GM21737 (cell line): Measurements from ENCODE around the gene BAHCC1.

Experiments used
- ATAC-seq: cut with Tn5 transposase; IDR thresholded peaks from one replicate; pipeline ENCODE4 v1.9.1; 2021; ENCODE audit warnings: mild to moderate bottlenecking, moderate library complexity; ENCODE audit not compliant: unreplicated experiment

BAHCC1 gene

GRCh38 chr17:81440051-81440471 is 44.8 kb downstream of the BAHCC1 start:
- ATAC-seq: no peak

DNA sequence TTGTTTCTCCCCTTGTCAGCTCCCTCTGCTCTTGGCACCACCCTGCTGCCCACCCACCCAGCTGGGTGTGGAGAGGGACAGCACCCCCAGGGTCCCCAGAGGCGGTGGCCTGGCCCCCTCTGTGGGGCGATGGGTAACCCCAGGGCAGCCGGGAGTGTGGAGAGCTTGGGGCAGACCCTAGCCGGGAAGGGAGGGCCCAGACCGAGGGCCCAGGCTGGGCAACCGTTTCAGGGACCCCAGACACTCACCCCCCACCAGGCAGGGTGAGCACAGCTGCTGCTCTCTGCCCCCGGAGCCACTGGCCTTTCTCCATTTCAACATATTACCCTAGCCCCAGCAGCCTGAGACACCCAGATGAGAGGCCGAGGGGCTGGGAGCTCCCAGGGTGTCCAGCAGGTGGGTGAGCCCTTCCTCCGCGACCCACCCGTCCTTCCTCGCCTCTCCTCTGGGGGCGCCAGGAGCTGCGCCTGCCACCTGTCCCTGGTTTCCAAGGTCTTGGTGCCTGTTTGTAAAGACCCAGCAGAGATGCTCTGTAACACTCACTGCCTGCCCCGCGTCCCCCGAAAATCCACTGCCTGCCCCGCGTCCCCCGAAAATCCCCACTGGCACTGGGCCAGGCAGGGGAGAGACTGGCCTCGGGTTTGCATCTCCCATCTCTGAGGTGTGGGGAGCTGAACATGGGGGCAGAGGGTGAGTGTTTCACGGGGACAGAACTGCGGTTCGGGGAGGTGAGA is 45.4 kb downstream of the BAHCC1 start:
- ATAC-seq: no peak

GRCh38 chr17:81442791-81443190 is 47.5 kb downstream of the BAHCC1 start:
- no peak for ATAC-seq

- no peak for ATAC-seq
Observed at GRCh38 chr17:81443269-81443668, 48.0 kb downstream of the BAHCC1 start.

DNA sequence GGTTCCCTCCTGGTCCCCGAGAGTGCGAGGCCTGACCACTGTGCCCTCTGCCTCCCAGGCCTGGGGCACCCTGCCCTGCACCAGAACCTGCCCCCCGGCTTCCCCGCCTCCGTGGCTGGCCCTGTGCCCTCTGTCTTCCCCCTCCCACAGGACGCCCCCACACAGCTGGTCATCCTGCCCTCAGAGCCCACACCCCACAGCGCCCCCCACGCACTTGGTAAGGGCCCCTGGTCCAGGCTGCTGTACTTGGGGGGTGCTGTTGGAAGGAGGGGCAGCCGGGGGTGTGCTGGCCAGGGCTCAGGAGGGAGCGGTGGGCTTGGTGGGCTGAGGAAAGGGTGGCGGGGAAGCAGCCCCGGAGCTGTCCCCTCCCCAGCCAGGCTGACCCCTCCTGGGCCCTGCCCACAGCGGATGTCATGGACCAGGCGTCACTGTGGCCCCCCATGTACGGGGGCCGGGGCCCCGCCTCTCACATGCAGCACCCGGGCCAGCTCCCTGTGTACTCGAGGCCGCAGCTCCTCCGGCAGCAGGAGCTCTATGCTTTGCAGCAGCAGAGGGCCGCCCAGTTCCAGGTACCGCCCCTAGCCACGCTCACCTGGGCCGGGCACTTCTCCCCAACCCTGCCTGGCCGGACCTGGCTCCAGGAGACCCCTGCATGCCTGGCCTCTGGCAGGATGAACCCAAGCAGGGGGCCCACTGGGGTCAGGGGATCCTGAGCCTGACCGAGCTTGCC is 49.5 kb downstream of the BAHCC1 start:
- ATAC-seq: no peak

DNA sequence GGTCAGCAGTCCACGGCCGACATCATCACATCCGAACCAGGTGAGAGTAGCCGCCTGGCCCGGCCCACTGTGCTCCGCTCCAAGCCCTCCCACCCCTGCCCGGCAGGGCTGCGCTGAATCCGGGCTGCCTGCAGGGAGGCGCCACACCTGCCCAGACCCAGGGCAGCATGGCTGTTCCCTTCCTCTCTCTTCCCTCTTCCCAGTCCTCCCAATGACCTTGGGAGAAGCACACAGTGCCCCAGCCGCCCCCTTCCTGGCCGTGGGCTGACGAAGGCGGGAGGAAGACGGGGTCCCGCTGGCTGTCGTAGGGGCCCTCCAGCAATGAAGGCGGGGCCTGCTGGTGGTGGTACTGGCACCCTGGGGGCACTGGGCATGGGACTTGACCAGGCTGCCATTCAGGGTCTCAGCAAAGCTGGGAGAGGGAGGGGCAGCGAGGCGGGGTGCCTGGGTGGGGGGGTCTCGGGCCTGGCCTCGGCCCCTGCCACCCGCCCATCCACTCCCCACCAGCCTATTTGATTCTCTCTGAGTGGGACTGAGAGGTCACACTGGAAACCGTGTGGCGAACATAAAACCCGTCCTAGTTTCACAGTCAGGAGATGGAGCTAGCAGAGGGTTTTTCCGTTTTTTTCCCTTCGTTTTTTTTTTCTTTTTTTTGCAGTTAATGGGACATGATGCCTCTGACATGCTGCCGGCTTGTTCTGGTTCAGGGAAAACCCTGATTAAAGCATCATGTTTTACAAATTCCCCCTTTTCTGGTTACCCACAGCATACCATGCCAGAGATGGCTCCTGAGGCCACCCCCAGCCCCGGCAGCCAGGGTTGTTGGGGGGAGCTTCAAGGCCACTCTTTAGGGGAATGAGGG is 50.6 kb downstream of the BAHCC1 start:
- no peak for ATAC-seq

DNA sequence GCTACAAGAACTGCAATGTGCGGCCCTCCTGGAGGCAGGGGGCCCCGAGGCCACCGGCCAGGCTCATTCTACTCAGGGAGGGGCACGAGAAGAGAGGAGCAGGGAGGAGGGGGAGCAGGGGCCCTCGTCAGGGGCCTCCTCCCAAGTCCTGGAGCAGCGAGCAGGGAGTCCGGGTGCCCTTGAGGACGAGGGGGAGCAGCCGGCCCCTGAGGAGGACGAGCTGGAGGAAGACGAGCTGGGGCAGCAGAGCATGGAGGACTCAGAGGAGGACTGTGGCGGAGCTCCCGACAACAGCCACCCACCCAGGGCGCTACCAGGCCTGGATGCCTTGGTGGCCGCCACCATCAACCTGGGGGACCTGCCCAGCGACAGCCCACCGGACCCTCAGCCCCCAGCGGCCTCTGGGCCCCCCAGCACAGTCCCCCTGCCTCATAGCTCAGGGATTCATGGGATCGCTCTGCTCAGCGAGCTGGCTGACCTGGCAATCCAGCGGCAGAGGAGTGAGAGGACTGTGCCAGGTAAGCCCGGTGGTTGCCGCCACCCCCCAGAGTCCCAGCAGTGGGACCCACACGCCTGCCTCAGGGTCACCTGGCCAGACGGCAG is 52.2 kb downstream of the BAHCC1 start:
- ATAC-seq: no peak

GRCh38 chr17:81448442-81448841 is 53.2 kb downstream of the BAHCC1 start:
- ATAC-seq: no peak

DNA sequence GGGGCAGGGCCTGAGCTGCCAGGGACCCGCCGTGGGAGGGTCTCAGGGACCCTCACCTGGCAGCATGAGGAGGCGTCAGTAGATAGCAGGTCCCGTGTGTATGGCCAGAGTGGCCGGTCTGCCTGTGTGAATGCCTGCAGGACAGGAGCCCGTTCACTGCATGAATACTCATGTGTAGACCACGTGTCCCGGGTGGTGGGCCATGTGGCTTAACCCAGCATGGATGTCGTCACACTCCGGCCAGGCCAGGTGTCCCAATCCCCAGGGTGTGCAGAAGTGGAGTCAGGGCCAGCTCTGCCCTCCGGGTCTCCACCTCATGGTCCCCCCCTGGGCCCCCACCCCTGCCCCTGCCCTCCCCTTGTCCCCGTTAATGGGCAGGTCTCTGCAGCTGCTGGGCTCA is 53.7 kb downstream of the BAHCC1 start:
- ATAC-seq: no peak

GRCh38 chr17:81449351-81449750 is 54.1 kb downstream of the BAHCC1 start:
- ATAC-seq: no peak

DNA sequence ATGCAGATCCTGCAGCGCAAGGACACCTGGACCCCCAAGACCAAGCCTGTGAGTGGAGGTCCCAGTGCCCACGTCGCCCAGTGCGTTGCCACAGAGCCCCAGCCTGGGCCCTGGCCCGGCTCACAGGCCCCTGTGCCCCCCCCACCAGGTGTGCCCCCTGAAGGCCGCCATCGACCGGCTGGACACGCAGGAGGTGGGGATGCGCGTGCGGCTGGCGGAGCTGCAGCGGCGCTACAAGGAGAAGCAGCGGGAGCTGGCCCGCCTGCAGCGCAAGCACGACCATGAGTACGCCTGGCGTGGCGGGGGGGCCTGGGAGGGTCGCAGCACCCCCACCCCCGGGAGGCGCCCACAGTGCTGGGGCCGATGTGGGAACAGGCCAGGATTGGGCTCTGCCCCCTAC is 56.6 kb downstream of the BAHCC1 start:
- no peak for ATAC-seq

DNA sequence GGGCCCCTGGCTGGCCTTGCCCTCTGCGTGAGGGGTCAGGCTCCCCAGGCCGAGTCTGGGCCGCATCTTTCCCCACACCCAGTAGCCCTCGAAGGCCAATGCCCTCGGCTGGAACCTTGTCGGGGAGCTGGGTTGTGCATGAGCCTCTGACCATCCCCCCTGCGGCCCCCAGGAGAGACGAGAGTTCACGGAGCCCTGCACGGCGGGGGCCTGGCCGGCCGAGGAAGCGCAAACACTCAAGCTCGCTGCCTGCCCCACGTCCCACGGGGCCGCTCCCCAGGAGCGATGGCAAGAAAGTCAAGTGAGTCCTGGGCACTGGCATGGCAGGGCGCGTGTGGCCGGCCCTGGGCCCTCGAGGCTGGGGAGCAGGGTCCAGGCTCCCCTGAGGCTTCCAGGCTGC is 57.3 kb downstream of the BAHCC1 start:
- no peak for ATAC-seq

GRCh38 chr17:81453076-81453475 is 57.8 kb downstream of the BAHCC1 start:
- ATAC-seq: no peak

GRCh38 chr17:81453712-81454111 is 58.5 kb downstream of the BAHCC1 start:
- no peak for ATAC-seq

GRCh38 chr17:81454473-81454872 is 59.2 kb downstream of the BAHCC1 start:
- ATAC-seq: no peak

DNA sequence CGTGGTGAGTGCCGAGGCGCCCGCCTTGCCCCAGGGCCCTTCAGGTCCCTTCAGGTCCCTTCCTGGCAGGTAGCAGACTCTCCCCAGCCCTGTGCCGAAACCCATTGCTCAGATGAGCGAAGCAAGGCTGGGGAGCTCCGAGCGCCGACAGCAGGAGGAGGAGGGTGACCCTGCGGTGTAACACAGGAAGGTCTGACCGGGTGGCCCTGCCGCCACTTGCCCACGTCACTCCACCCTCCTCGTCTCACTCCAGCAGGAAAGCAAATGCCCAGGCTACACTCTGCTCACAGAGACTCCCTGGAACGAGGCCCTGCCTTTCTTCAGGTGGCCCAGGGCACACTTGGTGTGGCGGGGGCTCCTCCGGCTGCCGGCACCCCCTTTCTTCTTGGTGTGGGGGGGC is 60.1 kb downstream of the BAHCC1 start:
- no peak for ATAC-seq

DNA sequence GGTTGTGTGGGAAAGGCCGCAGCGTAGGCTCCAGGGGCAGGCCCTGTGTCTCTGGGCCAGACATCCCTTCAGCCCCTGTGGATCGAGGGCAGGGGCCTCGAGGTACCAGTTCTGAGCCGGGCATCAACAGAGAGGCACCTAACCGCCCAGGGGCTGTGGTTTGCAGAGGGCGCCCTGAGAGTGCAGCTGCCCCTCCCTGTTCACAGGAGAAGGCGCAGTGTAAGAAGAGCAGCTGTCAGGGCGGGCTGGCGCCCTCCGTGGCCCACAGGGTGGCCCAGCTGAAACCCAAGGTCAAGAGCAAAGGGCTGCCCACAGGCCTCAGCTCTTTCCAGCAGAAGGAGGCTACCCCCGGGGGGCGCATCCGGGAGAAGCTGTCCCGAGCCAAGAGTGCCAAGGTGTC is 60.8 kb downstream of the BAHCC1 start:
- no peak for ATAC-seq

- no peak for ATAC-seq
Observed at GRCh38 chr17:81456798-81457197, 61.5 kb downstream of the BAHCC1 start.

DNA sequence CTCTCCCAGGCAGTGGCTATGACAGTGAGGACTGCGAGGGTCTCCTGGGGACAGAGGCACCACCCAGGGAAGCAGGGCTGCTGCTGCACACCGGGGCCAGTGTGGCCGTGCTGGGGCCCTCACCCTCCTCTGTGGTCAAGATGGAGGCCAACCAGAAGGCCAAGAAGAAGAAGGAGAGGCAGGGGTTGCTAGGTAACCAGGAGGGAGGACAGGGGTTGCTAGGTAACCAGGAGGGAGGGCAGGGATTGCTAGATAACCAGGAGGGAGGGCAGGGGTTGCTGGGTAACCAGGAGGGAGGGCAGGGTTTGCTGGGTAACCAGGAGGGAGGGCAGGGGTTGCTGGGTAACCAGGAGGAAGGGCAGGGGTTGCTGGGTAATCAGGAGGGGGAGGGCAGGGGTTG is 62.1 kb downstream of the BAHCC1 start:
- ATAC-seq: no peak

DNA sequence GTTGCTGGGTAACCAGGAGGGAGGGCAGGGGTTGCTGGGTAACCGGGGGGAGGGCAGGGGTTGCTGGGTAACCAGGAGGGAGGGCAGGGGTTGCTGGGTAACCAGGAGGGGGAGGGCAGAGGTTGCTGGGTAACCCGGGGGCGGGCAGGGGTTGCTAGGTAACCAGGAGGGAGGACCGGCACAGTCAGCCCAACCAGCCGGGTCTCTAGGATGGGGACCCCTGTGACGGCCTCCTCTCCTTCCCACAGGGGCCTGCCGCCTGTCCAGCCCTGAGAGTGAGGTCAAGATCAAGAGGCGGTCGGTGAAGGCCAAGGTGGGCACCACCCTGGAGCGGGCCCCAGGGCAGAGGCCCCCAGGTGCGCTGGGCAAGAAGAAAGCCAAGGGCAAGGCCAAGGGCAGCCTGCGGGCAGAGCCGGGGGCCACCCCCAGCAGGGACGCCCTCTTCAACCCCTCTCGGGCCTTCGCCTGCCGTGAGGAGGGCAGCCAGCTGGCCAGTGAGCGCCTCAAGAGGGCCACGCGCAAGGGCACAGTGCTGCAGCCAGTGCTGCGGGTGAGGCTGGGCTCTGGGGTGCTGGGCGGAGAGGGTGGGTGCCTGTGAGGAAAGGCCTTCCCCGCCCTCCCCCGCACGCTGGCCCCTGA is 62.8 kb downstream of the BAHCC1 start:
- ATAC-seq: no peak

DNA sequence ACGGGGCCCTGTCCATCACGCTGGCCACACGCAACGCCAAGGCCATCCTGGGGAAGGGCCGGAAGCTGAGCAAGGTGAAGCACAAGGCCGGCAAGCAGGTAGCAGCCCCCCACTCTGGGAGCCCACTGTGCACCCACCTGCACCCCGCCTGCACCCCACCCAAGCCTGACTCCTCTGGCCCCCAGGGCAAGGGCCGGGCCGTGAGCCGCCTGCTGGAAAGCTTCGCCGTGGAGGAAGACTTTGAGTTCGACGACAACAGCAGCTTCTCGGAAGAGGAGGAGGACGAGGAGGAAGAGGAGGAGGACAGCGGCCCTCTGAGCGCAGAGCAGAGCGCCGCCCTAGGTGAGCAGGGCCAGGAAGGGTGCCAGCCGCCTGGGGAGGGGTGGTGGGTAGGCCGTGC is 63.4 kb downstream of the BAHCC1 start:
- ATAC-seq: no peak
